GM19397 (cell line): Measurements from ENCODE around the gene SLC50A1.
A peak's percentile ranks its signal among the peaks of the same experiment; 100 is the strongest.
"Not testable (repeated sequence)": the region's sequence is repeated elsewhere in the genome, so short reads cannot be mapped to it uniquely, and the experiment has no call there.

ENCODE experiments used
- ATAC-seq: cut with Tn5 transposase; IDR thresholded peaks from one replicate; pipeline ENCODE4 v1.9.1; 2021; ENCODE audit warnings: mild to moderate bottlenecking, moderate library complexity; ENCODE audit not compliant: unreplicated experiment

Gene SLC50A1

GRCh38 chr1:155134322-155134721, 1.3 kb upstream of the SLC50A1 start:
- ATAC-seq: no peak

DNA sequence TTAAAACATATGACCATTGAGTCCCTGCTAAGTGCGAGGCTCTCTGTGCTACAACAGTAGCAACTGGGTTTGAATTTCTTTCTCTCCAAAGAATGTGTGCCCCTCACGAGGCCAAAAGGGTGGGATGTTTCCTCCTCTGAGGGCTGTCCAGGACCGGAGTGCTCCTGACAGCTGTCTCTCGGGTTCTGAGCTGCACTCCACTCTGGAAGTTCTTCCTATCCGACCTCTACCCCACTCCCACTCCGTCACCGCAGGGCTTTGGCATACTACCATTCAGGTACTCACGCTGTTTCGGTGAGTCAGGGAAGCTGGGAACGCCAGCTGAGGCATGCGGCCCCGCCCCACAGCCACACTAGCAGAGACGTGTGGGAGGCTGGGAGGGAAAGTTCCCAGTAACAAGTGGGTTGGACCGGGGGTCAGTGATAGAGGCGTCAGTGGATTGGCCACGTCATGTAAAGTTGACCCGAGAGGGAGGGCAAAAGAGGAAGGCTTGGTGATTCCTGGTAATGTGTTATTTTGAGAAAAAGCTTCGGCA, 705 bp upstream of the SLC50A1 start:
- no peak for ATAC-seq

- no peak for ATAC-seq
These were observed 1.1 kb downstream of the SLC50A1 start for GRCh38 chr1:155136748-155137147.

DNA sequence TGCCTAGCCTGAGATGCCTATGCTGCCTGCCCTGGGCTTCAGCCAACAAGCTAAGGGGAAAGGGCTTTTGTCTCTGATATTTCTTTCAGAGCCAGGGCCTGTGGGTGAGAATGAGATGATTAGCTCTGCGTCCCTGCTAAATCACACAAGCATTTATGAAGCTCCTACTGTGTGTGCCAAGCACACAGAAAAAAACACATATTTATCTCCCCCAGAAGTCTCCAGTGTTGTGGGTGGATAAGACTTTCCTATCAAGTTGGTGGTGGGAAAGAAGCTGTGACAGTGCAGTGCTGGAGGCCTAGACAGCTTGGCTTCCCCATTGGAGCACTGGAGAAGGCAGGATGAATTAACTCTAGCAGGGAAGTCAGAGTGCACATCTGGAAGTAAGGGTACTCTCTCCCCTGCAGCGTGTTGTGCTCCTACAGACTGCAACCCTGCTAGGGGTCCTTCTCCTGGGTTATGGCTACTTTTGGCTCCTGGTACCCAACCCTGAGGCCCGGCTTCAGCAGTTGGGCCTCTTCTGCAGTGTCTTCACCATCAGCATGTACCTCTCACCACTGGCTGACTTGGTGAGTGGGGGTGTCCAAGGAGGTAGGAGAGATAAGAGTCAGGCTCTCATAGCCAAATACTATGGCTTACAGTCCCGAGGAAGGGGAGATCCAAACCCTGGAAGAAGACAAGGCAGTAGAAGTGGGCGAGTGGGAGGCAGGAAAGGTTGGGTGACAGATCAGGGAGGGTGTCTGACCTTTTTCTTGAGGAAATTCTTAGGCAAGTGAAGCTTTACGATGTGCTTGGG, 1.7 kb downstream of the SLC50A1 start:
- no peak for ATAC-seq

DNA sequence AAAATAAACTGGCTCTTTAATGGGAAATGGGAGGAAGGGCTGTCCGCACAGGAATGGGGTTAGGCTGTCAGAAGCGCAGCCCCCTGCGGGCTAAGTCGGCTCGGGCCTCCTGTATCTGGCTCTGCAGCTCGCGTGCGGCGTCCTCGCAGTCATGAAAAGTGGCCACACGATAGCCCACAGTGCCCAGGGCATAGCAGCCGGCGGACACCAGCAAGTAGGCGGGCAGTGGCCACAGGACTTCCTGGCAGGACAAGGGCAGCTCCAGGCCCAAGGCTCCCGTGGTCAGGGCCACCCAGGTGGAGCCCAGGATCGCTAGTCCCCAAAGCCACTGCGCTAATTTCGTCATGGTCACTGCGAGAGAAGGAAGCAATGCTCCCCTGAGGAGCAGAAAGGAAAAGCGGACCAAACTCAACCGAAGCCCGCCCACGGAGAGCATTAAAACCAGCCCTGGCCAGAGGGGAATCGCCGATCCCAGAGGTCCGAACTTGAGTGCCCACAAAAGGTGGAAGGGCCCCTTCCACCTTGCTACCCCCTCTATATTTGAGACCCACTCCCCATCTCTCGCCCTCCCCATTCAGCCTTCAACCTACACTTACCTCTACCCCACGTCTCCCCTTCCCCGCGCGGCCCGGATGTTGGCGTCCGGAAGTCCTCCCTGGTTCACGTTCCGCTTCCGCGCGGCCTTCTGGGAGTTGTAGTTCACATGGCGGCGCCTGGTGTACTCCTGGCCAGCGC, 4.4 kb downstream of the SLC50A1 start, which contains the start of gene DPM3:
Gene DPM3, minus strand, starts transcription at position 637 of the 735 bp plus-strand sequence. Its CDS starts 291 bp downstream, at position 346.
- peak; percentile 47 for ATAC-seq

GRCh38 chr1:155140630-155140953, 4.9 kb downstream of the SLC50A1 start:
- ATAC-seq: no peak

DNA sequence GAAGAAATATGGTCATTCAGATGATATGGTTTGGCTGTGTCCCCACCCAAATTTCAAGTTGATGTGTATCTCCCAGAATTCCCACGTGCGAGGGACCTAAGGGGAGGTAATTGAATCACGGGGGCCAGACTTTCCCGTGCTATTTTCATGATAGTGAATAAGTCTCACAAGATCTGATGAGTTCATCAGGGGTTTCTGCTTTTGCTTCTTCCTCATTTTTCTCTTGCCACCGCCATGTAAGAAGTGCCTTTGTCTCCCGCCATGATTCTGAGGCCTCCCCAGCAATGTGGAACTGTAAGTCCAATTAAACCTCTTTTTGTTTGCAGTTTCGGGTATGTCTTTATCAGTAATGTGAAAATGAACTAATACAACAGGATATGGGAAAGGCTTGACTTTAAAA, 6.1 kb downstream of the SLC50A1 start:
- no peak for ATAC-seq

GRCh38 chr1:155145491-155145890, 9.8 kb downstream of the SLC50A1 start:
- ATAC-seq: no peak

GRCh38 chr1:155155996-155156643, 20.5 kb downstream of the SLC50A1 start:
- not testable (repeated sequence) for ATAC-seq

DNA sequence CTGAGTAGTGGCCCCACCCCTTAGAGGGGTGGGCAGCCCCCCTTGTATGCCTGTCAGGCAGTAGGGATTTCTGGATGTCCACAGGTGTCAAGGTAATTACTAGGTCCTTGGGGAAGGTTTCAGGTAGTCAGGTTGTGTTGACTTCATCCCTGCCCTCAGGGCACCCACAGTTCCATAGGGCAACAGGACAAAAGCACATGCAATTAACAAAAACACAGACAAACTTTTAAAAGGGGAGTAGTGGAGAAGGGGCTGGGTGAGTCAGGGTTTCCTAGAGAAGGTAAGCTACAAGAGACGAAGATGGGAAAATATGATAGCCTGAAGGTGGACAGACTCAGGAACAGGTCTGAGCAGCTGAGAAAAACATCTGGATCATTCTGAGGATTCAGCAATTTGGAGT, 23.3 kb downstream of the SLC50A1 start:
- ATAC-seq: no peak

DNA sequence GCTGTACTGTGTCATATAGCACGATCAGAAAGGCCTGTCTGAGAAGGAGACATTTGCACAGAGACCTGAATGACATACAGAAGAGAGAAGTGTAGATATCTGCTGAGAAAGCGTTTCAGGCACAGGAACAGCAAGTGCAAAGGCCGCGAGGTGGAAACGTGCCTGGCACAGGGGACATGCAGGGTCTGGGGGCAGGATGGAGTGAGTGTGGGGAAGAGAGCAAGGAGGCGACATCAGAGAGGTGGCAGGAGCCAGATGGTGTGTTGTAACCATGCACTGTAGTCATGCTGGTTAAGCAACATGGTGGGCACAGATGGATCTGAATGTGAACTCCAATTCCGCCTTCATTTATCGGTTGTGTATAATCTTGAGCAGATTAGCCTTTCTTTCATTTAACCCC, 24.5 kb downstream of the SLC50A1 start:
- no peak for ATAC-seq

DNA sequence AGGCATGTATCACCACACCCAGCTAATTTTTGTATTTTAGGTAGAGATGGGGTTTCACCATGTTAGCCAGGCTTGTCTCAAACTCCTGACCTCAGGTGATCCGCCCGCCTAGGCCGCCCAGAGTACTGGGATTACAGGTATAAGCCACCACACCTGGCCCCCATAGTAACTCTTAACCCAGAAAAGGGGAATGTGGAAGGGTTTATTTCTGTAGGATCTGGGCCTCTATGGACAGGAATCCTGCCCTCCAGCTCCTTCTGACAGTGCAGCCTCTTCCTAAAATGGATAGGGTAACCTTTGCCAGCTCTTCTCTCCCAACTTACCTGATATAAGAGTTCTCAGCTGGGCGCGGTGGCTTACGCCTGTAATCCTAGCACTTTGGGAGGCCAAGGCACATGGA, 27.0 kb downstream of the SLC50A1 start:
- not testable (repeated sequence) for ATAC-seq

- not testable (repeated sequence) for ATAC-seq
These were observed 28.1 kb downstream of the SLC50A1 start for GRCh38 chr1:155163785-155164184.

- not testable (repeated sequence) for ATAC-seq
These were observed 29.0 kb downstream of the SLC50A1 start for GRCh38 chr1:155164625-155165024.

DNA sequence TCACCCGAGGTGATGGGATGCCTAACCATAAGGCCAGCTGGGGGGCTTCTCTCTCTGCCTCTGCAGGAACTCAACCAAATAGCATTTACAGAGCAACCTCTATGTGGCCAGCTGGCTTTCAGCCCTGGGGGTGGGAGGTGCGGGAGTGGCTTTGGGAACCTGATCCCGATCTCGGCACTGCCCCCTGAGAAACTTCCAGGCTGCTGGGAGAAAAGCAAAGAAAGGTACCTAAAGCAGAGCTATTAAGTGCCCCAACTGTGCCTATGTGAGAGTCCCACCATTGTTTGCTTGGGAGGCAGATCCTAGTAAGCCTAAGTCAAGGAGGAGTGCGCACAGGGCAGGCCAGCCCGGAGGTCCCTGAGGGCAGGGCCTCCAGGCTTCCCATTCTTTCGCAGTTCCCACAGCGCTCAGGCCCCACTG, 30.4 kb downstream of the SLC50A1 start:
- ATAC-seq: no peak

DNA sequence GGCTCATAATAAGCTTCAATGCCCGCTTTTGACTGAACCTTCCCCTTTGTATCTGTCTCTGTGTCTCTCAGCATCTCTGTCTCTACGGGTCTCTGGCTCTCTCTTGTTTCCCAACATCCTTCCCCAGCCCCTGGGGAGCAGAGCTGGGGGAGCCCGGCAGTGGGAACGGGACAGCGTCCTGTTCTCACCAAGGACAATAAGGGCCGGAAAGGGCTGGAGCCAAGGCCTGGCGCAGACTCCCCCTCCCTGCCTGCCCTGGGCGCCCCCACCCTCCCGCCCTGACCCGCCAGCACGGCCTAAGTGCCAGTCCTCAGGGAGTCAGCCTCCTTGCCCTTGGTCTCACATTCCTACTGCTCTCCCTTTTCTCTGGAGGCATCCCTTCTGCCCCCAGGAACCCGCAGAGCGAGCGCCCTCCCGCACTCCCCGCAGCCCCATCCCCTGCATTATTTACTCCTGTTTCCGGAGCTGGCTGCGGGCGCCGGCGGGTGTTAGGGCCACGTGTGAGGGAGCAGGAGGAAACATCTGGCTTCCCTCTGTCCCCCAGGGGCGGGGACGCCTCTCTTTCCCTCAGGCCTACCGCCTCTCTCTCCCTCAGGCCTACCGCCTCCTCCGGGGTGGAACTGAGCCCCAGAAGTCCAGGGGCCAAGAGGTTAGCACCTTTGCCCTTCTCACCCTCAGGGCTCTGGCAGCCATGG, 31.0 kb downstream of the SLC50A1 start:
- no peak for ATAC-seq

DNA sequence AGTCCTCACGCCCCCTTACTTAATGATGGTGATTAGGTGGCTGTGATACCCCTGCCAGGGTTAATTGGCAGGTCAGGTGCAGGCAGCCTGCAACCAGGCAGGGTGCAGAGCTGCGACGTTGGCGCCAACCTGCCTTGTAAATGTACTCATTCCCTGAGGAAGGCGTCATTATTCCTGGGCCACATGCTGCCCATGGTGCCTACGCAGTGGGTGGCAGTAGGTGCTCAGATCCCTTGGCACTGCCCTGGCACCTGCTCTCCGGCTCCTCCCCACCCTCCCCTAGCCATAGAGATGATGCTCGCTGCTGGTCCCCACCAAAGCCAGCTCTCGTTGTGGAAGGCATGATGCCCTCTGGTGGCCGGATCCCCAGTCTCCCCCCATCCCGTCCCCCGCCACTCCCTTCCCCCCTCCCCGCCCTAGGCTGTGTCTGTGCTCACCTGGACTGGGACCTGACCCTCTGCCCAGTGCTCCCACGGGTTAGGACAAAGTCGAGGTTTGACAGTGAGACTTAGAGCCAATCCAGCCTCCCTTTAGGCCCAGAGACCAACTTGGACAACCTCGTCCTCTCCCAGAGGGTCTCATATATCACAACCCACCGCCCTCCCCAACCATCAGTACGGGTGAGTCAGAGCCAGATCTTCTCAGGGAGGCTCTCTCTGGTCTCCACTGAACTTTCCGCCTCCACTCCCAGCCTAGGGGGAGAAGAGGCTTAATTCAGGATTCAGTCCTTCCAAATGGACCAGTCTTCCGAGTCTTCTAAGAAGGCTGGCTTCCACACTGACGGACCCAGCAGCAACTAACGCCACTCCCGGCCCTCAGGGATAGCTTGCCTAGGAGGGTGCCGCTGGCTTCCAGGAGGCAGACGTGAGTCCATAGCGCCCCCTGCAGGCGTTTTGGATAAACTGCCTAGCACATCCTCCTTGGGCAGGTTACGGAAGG, 31.8 kb downstream of the SLC50A1 start:
- no peak for ATAC-seq

DNA sequence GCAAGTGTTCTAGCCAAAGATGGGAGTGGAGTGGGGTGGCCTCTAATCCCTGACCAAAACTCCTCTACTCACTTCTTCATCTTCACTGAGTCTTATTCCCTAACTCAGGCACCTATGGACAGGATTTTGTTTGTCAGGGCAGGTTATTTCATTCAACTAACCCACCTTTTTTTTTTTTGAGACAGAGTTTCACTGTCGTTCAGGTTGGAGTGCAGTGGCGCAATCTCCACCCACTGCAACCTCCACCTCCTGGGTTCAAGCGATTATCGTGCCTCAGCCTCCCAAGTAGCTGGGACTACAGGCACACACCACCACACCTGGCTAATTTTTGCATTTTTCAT, 32.4 kb downstream of the SLC50A1 start:
- not testable (repeated sequence) for ATAC-seq

GRCh38 chr1:155168456-155169210, 33.0 kb downstream of the SLC50A1 start:
- ATAC-seq: no peak
